Measurements from ENCODE around the gene CEP95.

- TF ChIP-seq CTCF (IDR thresholded peaks at IDR 0.05), result no peak
- no peak for TF ChIP-seq POLR2A (IDR thresholded peaks at IDR 0.05)
These were observed 3.4 kb upstream of the CEP95 start for GRCh38 chr17:64503341-64503740.
